PC-9 (cell line): Measurements from ENCODE around the gene ADM5. TPM values are rescaled to one million over a fixed set of nuclear protein-coding genes. Genes with fewer than 3 reads are reported as not detected.

ENCODE experiments used
- BruUV-seq: library from RNA; stranded (reverse); fragments of 400-500 nt; replicated peaks from 2 replicates; lab custom pipeline; 2021; lab: Mats Ljungman, UMichigan
- CTCF ChIA-PET: fragments of 300-600 bp; sonication (Branson Sonifier 250); formaldehyde crosslinking; loops from one replicate; lab custom pipeline; 2022; ENCODE audit warnings: antibody characterized with exemption; lab: Charles Lee
- POLR2A ChIA-PET: fragments of 300-600 bp; sonication (Branson Sonifier 250); formaldehyde crosslinking; loops from one replicate; lab custom pipeline; 2022; ENCODE audit warnings: antibody characterized with exemption; ENCODE audit not compliant: unreplicated experiment; lab: Charles Lee
- DNase-seq, 2 experiments: peaks; one replicate each; pipeline versions ENCODE4 v3.0.0 to v3.0.0-alpha.2; 2015 to 2022; ENCODE audit warnings: mixed read lengths in 1 of 2
- H2AFZ ChIP-seq: fragments of 200-600 bp; sonication (generic); 2 replicates; pipeline ENCODE4 v1.8.1; 2017; ENCODE audit warnings: antibody characterized with exemption
- H3F3A ChIP-seq: fragments of 200-600 bp; sonication (generic); 2 replicates; pipeline ENCODE4 v1.8.1; 2017; ENCODE audit warnings: antibody characterized with exemption, mild to moderate bottlenecking, low read depth; ENCODE audit not compliant: insufficient read depth
- H3K27ac ChIP-seq: fragments of 200-600 bp; sonication (generic); 2 replicates; pipeline ENCODE4 v1.6.1; 2016; ENCODE audit warnings: mixed run types
- H3K27me3 ChIP-seq: fragments of 200-600 bp; sonication (generic); 2 replicates; pipeline ENCODE4 v1.6.1; 2016; ENCODE audit warnings: low read depth, mixed run types; ENCODE audit not compliant: insufficient read depth
- H3K36me3 ChIP-seq: fragments of 200-600 bp; sonication (generic); 2 replicates; pipeline ENCODE4 v1.6.1; 2016; ENCODE audit warnings: low read depth, mixed run types
- H3K4me1 ChIP-seq: fragments of 200-600 bp; sonication (generic); replicated peaks from 2 replicates; pipeline ENCODE4 v1.6.1; 2016; ENCODE audit warnings: mixed run types; ENCODE audit not compliant: insufficient read depth
- H3K4me2 ChIP-seq: fragments of 200-600 bp; sonication (generic); 2 replicates; pipeline ENCODE4 v1.6.1; 2017; ENCODE audit warnings: mixed run types
- H3K4me3 ChIP-seq: fragments of 200-600 bp; sonication (generic); 2 replicates; pipeline ENCODE4 v1.6.1; 2016; ENCODE audit warnings: mixed run types
- H3K79me2 ChIP-seq: fragments of 200-600 bp; sonication (generic); 2 replicates; pipeline ENCODE4 v1.6.1; 2017; ENCODE audit warnings: low read depth, mixed run types
- H3K9me2 ChIP-seq: fragments of 200-600 bp; sonication (generic); 2 replicates; pipeline ENCODE4 v1.8.1; 2017; ENCODE audit warnings: mild to moderate bottlenecking; ENCODE audit not compliant: insufficient read depth
- H3K9me3 ChIP-seq: fragments of 200-600 bp; sonication (generic); 2 replicates; pipeline ENCODE4 v1.8.1; 2016; ENCODE audit warnings: low read depth; ENCODE audit not compliant: insufficient read depth
- H4K20me1 ChIP-seq: fragments of 200-600 bp; sonication (generic); 2 replicates; pipeline ENCODE4 v1.8.1; 2017; ENCODE audit not compliant: insufficient read depth
- EZH2 ChIP-seq: fragments of 200-600 bp; sonication (generic); IDR thresholded peaks from 2 replicates; pipeline ENCODE4 v1.8.0; 2017; ENCODE audit warnings: antibody characterized with exemption, low read depth
- intact Hi-C: fragments of 100-400 bp; cut with micrococcal nuclease; formaldehyde crosslinking; loops from one replicate; pipeline ENCODE4 v1.10.0; 2022; ENCODE audit not compliant: unreplicated experiment
- total RNA-seq: library from RNA; stranded (reverse); gene quantifications from 2 replicates; pipeline ENCODE4 v1.2.3, GENCODE V29; 2021
- TF ChIP-seq, protein P1 (sequence below): fragments of 200-600 bp; sonication (generic); conservative IDR thresholded peaks from 2 replicates; pipeline ENCODE4 v1.6.1; 2017; ENCODE audit warnings: mixed run types, antibody characterized with exemption, mild to moderate bottlenecking, moderate library complexity

The ADM5 gene
- total RNA-seq, 1 experiment from 2014 or later: 14.2 TPM

DNA sequence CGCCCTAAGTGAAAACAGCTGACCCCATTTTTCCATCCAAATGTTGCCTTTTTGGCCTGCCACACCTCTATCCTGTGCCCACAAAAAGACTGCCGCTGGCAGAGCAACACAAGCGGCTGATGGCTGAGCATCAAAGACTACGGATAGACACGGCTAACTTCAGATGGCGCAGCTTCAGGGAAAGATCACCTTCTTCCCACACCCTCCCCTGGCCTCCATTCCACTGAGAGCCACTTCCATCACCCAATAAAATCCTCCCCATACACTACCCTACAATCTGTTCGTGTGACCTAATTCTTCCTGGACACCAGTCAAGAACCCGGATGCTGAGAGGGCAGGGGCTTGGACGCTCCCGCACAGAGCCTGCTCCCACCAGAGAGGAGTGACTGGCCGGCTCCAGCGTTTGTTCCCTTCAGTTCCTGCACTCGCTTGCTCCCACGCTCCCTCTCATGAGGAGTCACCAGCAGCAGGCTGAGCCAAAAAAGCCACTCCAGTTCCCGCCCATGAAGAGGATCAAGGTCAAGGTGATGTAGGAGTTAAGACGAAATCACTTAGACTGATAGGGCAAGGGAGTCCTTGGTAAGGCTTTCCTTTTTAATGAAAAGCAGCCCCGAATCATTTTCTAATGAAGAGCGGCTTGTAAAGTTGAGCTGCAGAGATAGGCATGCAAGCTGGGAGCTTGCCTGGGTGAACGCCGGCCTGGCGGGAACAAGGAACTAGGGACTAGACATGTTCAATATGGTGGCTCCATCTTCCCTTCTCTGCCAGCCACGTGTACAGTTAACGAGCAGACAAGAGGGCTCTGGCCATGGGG, 38.0 kb downstream of the ADM5 start:
- H3K36me3 ChIP-seq: no peaks in the 10 kb centered on the region
- DNase-seq: no peak
- no peak overlapping the region for H3K4me2 ChIP-seq
- no peaks in the 10 kb centered on the region for H3K27me3 ChIP-seq
- ChIA-PET CTCF (interaction anchor here (0.7 kb wide), 1 partner anchor 56 kb away, joined by 3 read pairs; no protein-coding TSS in a partner anchor), POLR2A (no interaction called here)
- TF ChIP-seq, protein P1, sequence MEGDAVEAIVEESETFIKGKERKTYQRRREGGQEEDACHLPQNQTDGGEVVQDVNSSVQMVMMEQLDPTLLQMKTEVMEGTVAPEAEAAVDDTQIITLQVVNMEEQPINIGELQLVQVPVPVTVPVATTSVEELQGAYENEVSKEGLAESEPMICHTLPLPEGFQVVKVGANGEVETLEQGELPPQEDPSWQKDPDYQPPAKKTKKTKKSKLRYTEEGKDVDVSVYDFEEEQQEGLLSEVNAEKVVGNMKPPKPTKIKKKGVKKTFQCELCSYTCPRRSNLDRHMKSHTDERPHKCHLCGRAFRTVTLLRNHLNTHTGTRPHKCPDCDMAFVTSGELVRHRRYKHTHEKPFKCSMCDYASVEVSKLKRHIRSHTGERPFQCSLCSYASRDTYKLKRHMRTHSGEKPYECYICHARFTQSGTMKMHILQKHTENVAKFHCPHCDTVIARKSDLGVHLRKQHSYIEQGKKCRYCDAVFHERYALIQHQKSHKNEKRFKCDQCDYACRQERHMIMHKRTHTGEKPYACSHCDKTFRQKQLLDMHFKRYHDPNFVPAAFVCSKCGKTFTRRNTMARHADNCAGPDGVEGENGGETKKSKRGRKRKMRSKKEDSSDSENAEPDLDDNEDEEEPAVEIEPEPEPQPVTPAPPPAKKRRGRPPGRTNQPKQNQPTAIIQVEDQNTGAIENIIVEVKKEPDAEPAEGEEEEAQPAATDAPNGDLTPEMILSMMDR: no peak
- TF ChIP-seq EZH2: no peak
- intact Hi-C loops: no loop called here
- peaks cover 4% of the 10 kb centered on the region; the same call in 1 of the 2 replicates for H3F3A ChIP-seq
- no peak overlapping the region for H3K27ac ChIP-seq
- H3K9me2 ChIP-seq: no peaks in the 10 kb centered on the region
- no peaks in the 10 kb centered on the region for H4K20me1 ChIP-seq
- no peak overlapping the region for H2AFZ ChIP-seq
- no TSS peak for BruUV-seq
- H3K4me1 ChIP-seq: peaks cover 11% of the 10 kb centered on the region
- H3K9me3 ChIP-seq: no peaks in the 10 kb centered on the region
- no peaks in the 10 kb centered on the region for H3K79me2 ChIP-seq
- no peak overlapping the region for H3K4me3 ChIP-seq

DNA sequence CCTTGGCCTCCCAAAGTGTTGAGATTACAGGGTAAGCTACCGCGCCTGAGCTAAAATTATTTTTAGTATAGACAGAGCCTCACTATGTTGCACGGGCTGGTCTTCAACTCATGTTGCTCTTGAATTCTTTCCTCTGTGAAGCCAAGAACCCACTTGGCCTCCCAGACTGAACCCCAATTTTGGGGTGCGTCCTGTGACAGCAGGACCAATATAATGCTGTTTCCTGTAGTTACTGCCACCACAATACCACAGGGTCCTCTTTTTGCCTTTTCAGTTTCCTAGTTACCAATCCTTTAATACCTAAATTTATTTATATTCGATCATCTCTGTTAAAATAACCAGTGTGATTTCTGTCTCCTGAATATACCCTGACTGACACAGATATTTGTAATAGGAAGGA, 40.8 kb downstream of the ADM5 start:
- H3K79me2 ChIP-seq: no peaks in the 10 kb centered on the region
- no peaks in the 10 kb centered on the region for H3K36me3 ChIP-seq
- no peaks in the 10 kb centered on the region for H4K20me1 ChIP-seq
- no peak overlapping the region for H3K27ac ChIP-seq
- peaks cover 4% of the 10 kb centered on the region; the same call in 1 of the 2 replicates for H3F3A ChIP-seq
- intact Hi-C loops: no loop called here
- no peaks in the 10 kb centered on the region for H3K9me3 ChIP-seq
- H3K27me3 ChIP-seq: no peaks in the 10 kb centered on the region
- no peak overlapping the region for H3K4me3 ChIP-seq
- CTCF ChIA-PET: interaction anchor here (0.6 to 0.7 kb wide), 3 partner anchors 12 to 50 kb away, joined by 3 to 6 read pairs (median 4); no protein-coding TSS in a partner anchor
- no TSS peak for BruUV-seq
- no peak overlapping the region for H3K4me2 ChIP-seq
- no peak for DNase-seq
- H2AFZ ChIP-seq: no peak overlapping the region
- POLR2A ChIA-PET: interaction anchor here (0.7 kb wide), 1 partner anchor 17 kb away, joined by 5 read pairs; no protein-coding TSS in a partner anchor
- no peaks in the 10 kb centered on the region for H3K4me1 ChIP-seq
- H3K9me2 ChIP-seq: no peaks in the 10 kb centered on the region
- TF ChIP-seq, protein P1: no peak
- TF ChIP-seq EZH2: no peak

DNA sequence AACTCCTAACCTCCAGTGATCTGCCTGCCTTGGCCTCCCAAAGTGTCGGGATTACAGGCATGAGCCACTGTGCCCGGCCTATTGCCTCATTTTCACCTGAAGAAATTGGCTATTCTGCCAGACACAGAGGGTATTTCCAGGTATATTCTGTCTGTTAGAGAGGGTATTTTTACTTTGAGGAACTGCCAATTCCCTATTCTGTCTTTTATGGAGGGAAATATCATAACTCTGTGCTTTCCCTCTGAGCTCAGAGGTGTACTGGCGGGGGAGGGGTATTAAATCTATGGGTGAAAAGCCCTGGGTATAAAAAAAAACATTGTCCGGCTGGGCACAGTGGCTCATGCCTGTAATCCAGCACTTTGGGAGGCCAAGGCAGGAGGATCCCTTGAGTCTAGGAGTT, 48.9 kb downstream of the ADM5 start:
- H3K4me3 ChIP-seq: no peak overlapping the region
- no peak overlapping the region for H2AFZ ChIP-seq
- intact Hi-C loops: no loop called here
- POLR2A ChIA-PET: no interaction called here
- no peak overlapping the region for H3K27ac ChIP-seq
- H3K27me3 ChIP-seq: no peaks in the 10 kb centered on the region
- no peaks in the 10 kb centered on the region for H3K9me3 ChIP-seq
- CTCF ChIA-PET: no interaction called here
- no TSS peak for BruUV-seq
- no peaks in the 10 kb centered on the region for H3K4me1 ChIP-seq
- no peak overlapping the region for H3K4me2 ChIP-seq
- H3K79me2 ChIP-seq: no peaks in the 10 kb centered on the region
- H3F3A ChIP-seq: peaks cover 2% of the 10 kb centered on the region; the same call in 1 of the 2 replicates
- no peaks in the 10 kb centered on the region for H3K9me2 ChIP-seq
- DNase-seq: no peak
- H4K20me1 ChIP-seq: no peaks in the 10 kb centered on the region
- H3K36me3 ChIP-seq: no peaks in the 10 kb centered on the region
- TF ChIP-seq, protein P1: no peak
- TF ChIP-seq EZH2: no peak
